Measurements from ENCODE around the gene ABL1.

Gene ABL1

GRCh38 chr9:130892477-130893304 lies 57.6 kb downstream of the ABL1 start:
- no peak for DNase-seq

- DNase-seq: no peak
These were observed 58.5 kb downstream of the ABL1 start for GRCh38 chr9:130893341-130894101.

GRCh38 chr9:130894546-130894945 lies 59.5 kb downstream of the ABL1 start:
- DNase-seq: no peak

- DNase-seq: no peak
These were observed 60.0 kb downstream of the ABL1 start for GRCh38 chr9:130895038-130895437.

- DNase-seq: no peak
These were observed 60.6 kb downstream of the ABL1 start for GRCh38 chr9:130895481-130896232.

- no peak for DNase-seq
These were observed 61.4 kb downstream of the ABL1 start, which contains the start of gene QRFP for GRCh38 chr9:130896233-130897014. Gene QRFP (minus strand): TSS chr9:130896812. CDS start chr9:130893838, 2,974 bp downstream.

GRCh38 chr9:130897105-130897751 lies 62.2 kb downstream of the ABL1 start:
- no peak for DNase-seq

- DNase-seq: no peak
These were observed 62.9 kb downstream of the ABL1 start for GRCh38 chr9:130897848-130898551.

- DNase-seq: no peak
These were observed 63.4 kb downstream of the ABL1 start for GRCh38 chr9:130898552-130898852.

GRCh38 chr9:130899051-130899748 lies 64.1 kb downstream of the ABL1 start:
- no peak for DNase-seq

- no peak for DNase-seq
These were observed 65.8 kb downstream of the ABL1 start for GRCh38 chr9:130900701-130901497.

GRCh38 chr9:130901498-130902203 lies 66.6 kb downstream of the ABL1 start:
- DNase-seq: no peak

GRCh38 chr9:130902204-130903185 lies 67.4 kb downstream of the ABL1 start:
- DNase-seq: no peak

- no peak for DNase-seq
These were observed 68.4 kb downstream of the ABL1 start for GRCh38 chr9:130903194-130904069.

- DNase-seq: no peak
These were observed 69.3 kb downstream of the ABL1 start for GRCh38 chr9:130904070-130905044.

Data from activated CD4-positive, alpha-beta T cell treated with anti-CD3 and anti-CD28 coated beads, Interleukin-2, amount 50 U/mL, for 16 hours (primary cell).